ENCODE results near the gene LPCAT2.

The LPCAT2 gene

GRCh38 chr16:55559933-55560516, 51.2 kb downstream of the LPCAT2 start:
- DNase-seq: no peak

- DNase-seq: no peak
Observed at GRCh38 chr16:55561319-55561848, 52.5 kb downstream of the LPCAT2 start.

GRCh38 chr16:55562936-55563335, 54.1 kb downstream of the LPCAT2 start:
- no peak for DNase-seq

GRCh38 chr16:55563797-55564196, 54.9 kb downstream of the LPCAT2 start:
- no peak for DNase-seq

GRCh38 chr16:55565086-55565485, 56.2 kb downstream of the LPCAT2 start:
- DNase-seq: no peak

GRCh38 chr16:55566432-55567175, 57.7 kb downstream of the LPCAT2 start, which contains the start of gene CAPNS2:
TSS of gene CAPNS2 (plus strand) at chr16:55566684. CDS start at chr16:55566757, 73 bp downstream.
- no peak for DNase-seq

- DNase-seq: no peak
Observed at GRCh38 chr16:55567382-55567781, 58.5 kb downstream of the LPCAT2 start.

- no peak for DNase-seq
Observed at GRCh38 chr16:55568207-55568606, 59.3 kb downstream of the LPCAT2 start.

- DNase-seq: no peak
Observed at GRCh38 chr16:55569025-55569424, 60.2 kb downstream of the LPCAT2 start.

- no peak for DNase-seq
Observed at GRCh38 chr16:55570159-55570558, 61.3 kb downstream of the LPCAT2 start.

GRCh38 chr16:55571191-55571897, 62.5 kb downstream of the LPCAT2 start:
- no peak for DNase-seq

GRCh38 chr16:55572439-55572838, 63.6 kb downstream of the LPCAT2 start:
- no peak for DNase-seq

- no peak for DNase-seq
Observed at GRCh38 chr16:55574811-55575210, 65.9 kb downstream of the LPCAT2 start.

- no peak for DNase-seq
Observed at GRCh38 chr16:55575496-55575895, 66.6 kb downstream of the LPCAT2 start.

GRCh38 chr16:55576384-55576783, 67.5 kb downstream of the LPCAT2 start:
- no peak for DNase-seq

- DNase-seq: no peak
Observed at GRCh38 chr16:55577887-55578286, 69.0 kb downstream of the LPCAT2 start.

GRCh38 chr16:55585631-55586030, 76.8 kb downstream of the LPCAT2 start:
- DNase-seq: no peak

- no peak for DNase-seq
Observed at GRCh38 chr16:55588799-55589198, 79.9 kb downstream of the LPCAT2 start.

GRCh38 chr16:55592306-55592705, 83.4 kb downstream of the LPCAT2 start:
- DNase-seq: no peak

GRCh38 chr16:55597928-55598327, 89.1 kb downstream of the LPCAT2 start:
- DNase-seq: no peak

- DNase-seq: no peak
Observed at GRCh38 chr16:55605754-55606336, 97.0 kb downstream of the LPCAT2 start.

- DNase-seq: no peak
Observed at GRCh38 chr16:55613613-55614335, 104.9 kb downstream of the LPCAT2 start.

- DNase-seq: no peak
Observed at GRCh38 chr16:55615071-55615470, 106.2 kb downstream of the LPCAT2 start.

All from activated effector memory CD4-positive, alpha-beta T cell treated with anti-CD3 and anti-CD28 coated beads, Interleukin-2, amount 50 U/mL, for 16 hours (primary cell).